Adrenal gland (tissue), 5 donors: ENCODE data around the gene STK39.

Source experiments
- CTCF ChIP-seq, 6 experiments: fragments of 450-650 bp in 4 of 6; fragments of 200-600 bp in 2 of 6; sonication (generic) in 1 of 6; IDR thresholded peaks; 1 replicate in 5 of 6; 2 replicates in 1 of 6; pipeline versions ENCODE4 v1.5.1 to v1.8.0; 2016 to 2021; ENCODE audit warnings: antibody characterized with exemption in 6 of 6, mild to moderate bottlenecking in 2 of 6, moderate library complexity in 1 of 6
- POLR2A ChIP-seq, 2 donors: fragments of 450-650 bp; IDR thresholded peaks; one replicate each; pipeline ENCODE4 v1.6.1; 2017; ENCODE audit warnings: antibody characterized with exemption in 2 of 2, mild to moderate bottlenecking in 2 of 2, moderate library complexity in 1 of 2
- donor health status: DM: no; HTN: no; CAD: no.

GRCh38 chr2:168138901-168139300 is 108.5 kb downstream of the STK39 start:
- TF ChIP-seq CTCF (IDR thresholded peaks at IDR 0.05) (no peak), POLR2A (IDR thresholded peaks at IDR 0.05) (no peak)
